GM20000 (cell line): ENCODE results near the gene DOHH.

Source experiments
- DNase-seq: peaks from one replicate; pipeline ENCODE4 v3.0.0; 2012; ENCODE audit warnings: low spot score
- CTCF ChIP-seq: IDR thresholded peaks from 2 replicates; pipeline ENCODE4 v1.5.1; 2012; ENCODE audit warnings: mild to moderate bottlenecking, control low read depth; ENCODE audit errors: extremely low read depth, missing control alignments

Gene DOHH

GRCh38 chr19:3494559-3494958 is 5.9 kb downstream of the DOHH start:
- no peak for TF ChIP-seq CTCF
- no peak for DNase-seq

- no peak for DNase-seq
Observed at GRCh38 chr19:3494051-3494450, 6.4 kb downstream of the DOHH start.

GRCh38 chr19:3493651-3494050 is 6.8 kb downstream of the DOHH start:
- no peak for TF ChIP-seq CTCF
- DNase-seq, result no peak

More at GRCh38 chr19:3494051-3494450, 6.4 kb downstream of the DOHH start:
- no peak for TF ChIP-seq CTCF

- DNase-seq, result no peak
- no peak for TF ChIP-seq CTCF
Observed at GRCh38 chr19:3492919-3493318, 7.6 kb downstream of the DOHH start.

GRCh38 chr19:3492131-3492839 is 8.2 kb downstream of the DOHH start:
- no peak for TF ChIP-seq CTCF
- DNase-seq, result no peak

GRCh38 chr19:3491396-3492119 is 8.9 kb downstream of the DOHH start:
- no peak for TF ChIP-seq CTCF

GRCh38 chr19:3483226-3483628 is 17.2 kb downstream of the DOHH start, which contains the start of gene SMIM44:
Gene SMIM44, minus strand, starts transcription at chr19:3483441. Its CDS starts 38 bp downstream, at chr19:3483403.
- no peak for TF ChIP-seq CTCF
- no peak for DNase-seq

More at GRCh38 chr19:3491396-3492119, 8.9 kb downstream of the DOHH start:
- DNase-seq, result no peak
